ENCODE results near the gene KIAA0040. TPM values are rescaled to one million over a fixed set of nuclear protein-coding genes. Genes with fewer than 3 reads are reported as not detected.

KIAA0040 gene
- total RNA-seq, 1 experiment from 2014 or later = 32.4 TPM

DNA sequence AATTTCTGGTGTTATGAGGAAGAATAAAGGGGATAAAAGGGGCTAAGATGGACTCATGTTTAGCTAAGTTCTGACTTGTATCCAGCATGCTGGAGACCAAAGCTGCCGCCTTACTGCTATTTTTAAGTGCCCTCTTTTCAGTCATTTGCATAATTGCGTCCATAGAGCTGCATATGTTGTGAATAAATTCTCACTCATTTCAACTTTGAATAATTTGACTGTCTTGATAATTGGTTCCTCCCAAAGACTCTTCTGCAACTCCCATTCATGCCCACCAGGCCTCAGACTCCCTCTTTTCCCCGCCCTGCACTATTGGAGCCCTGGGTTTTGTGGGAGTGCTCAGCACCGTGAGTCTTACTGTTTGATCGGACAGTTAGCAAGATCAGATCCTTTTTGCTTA is 45.0 kb downstream of the KIAA0040 start:
- CTCF ChIA-PET = interaction anchor here (1.5 to 4.2 kb wide), 5 partner anchors 11 to 214 kb away, joined by 4 to 35 read pairs (median 30); no protein-coding TSS in a partner anchor
- DNase-seq (ENCODE audit: low read depth, low spot score) = no peak
- Histone ChIP-seq H3K9me2 (ENCODE audit: insufficient read depth) (no peaks in the 10 kb centered on the region), H3K4me2 (ENCODE audit: low read length) (no peak overlapping the region), H3K79me2 (ENCODE audit: insufficient read depth, low read length) (no peaks in the 10 kb centered on the region), H3K27me3 (ENCODE audit: insufficient read depth, low read length) (peaks cover 9% of the 10 kb centered on the region), H3K9me3 (ENCODE audit: control insufficient read depth in 1 of 2, insufficient read depth in 1 of 2, low read depth in 1 of 2, low read length in 2 of 2) (no peaks in the 10 kb centered on the region), H3K4me3 (replicated peaks in 1 of 2; ENCODE audit: low read depth in 1 of 2, low read length in 2 of 2) (no peak overlapping the region), H3K9ac (ENCODE audit: low read length) (no peak overlapping the region), H3K4me1 (ENCODE audit: control insufficient read depth in 1 of 2, insufficient read depth in 2 of 2, low read length in 2 of 2) (peaks cover 0 to 9% of the 10 kb centered on the region in 2 experiments; a peak in 2 of 4 replicates), H2AFZ (ENCODE audit: low read depth, low read length, poor library complexity, severe bottlenecking) (no peak overlapping the region), H3K27ac (ENCODE audit: low read depth, low read length) (no peak overlapping the region), H3K36me3 (ENCODE audit: control insufficient read depth in 1 of 2, insufficient read depth in 2 of 2, low read length in 2 of 2) (no peaks in the 10 kb centered on the region), H4K20me1 (ENCODE audit: insufficient read depth) (no peaks in the 10 kb centered on the region)
- no peak for TF ChIP-seq POLR2A (IDR thresholded peaks at IDR 0.05; ENCODE audit: borderline replicate concordance, extremely low read depth, insufficient read depth, insufficient read length)
- TF ChIP-seq SP1 (IDR thresholded peaks at IDR 0.05; ENCODE audit: low read depth) = no peak
- TF ChIP-seq MAX (IDR thresholded peaks at IDR 0.05) = no peak
- no peak for TF ChIP-seq SIN3A (IDR thresholded peaks at IDR 0.05; ENCODE audit: low read depth)
- TF ChIP-seq EGR1 (IDR thresholded peaks at IDR 0.05; ENCODE audit: low read depth) = no peak
- no peak for TF ChIP-seq TCF7L2 (IDR thresholded peaks at IDR 0.05; ENCODE audit: borderline replicate concordance, extremely low read depth, insufficient read depth, insufficient read length)
- no peak for TF ChIP-seq CBX3 (IDR thresholded peaks at IDR 0.05; ENCODE audit: low read depth)
- TF ChIP-seq ZFX (IDR thresholded peaks at IDR 0.05) = no peak
- TF ChIP-seq ZNF274 (IDR thresholded peaks at IDR 0.05; ENCODE audit: low read depth, low read length) = no peak
- no peak for TF ChIP-seq POLR2AphosphoS5 (IDR thresholded peaks at IDR 0.05; ENCODE audit: low read depth, low read length)
- TF ChIP-seq, protein P1, sequence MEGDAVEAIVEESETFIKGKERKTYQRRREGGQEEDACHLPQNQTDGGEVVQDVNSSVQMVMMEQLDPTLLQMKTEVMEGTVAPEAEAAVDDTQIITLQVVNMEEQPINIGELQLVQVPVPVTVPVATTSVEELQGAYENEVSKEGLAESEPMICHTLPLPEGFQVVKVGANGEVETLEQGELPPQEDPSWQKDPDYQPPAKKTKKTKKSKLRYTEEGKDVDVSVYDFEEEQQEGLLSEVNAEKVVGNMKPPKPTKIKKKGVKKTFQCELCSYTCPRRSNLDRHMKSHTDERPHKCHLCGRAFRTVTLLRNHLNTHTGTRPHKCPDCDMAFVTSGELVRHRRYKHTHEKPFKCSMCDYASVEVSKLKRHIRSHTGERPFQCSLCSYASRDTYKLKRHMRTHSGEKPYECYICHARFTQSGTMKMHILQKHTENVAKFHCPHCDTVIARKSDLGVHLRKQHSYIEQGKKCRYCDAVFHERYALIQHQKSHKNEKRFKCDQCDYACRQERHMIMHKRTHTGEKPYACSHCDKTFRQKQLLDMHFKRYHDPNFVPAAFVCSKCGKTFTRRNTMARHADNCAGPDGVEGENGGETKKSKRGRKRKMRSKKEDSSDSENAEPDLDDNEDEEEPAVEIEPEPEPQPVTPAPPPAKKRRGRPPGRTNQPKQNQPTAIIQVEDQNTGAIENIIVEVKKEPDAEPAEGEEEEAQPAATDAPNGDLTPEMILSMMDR (IDR thresholded peaks at IDR 0.05 in 2 of 3, conservative IDR thresholded peaks at IDR 0.05 in 1 of 3; ENCODE audit: borderline replicate concordance in 1 of 3, insufficient read depth in 1 of 3, low read depth in 2 of 3, low read length in 2 of 3) = no peak
- no peak for TF ChIP-seq EZH2 (IDR thresholded peaks at IDR 0.05)
- TF ChIP-seq, protein P2, sequence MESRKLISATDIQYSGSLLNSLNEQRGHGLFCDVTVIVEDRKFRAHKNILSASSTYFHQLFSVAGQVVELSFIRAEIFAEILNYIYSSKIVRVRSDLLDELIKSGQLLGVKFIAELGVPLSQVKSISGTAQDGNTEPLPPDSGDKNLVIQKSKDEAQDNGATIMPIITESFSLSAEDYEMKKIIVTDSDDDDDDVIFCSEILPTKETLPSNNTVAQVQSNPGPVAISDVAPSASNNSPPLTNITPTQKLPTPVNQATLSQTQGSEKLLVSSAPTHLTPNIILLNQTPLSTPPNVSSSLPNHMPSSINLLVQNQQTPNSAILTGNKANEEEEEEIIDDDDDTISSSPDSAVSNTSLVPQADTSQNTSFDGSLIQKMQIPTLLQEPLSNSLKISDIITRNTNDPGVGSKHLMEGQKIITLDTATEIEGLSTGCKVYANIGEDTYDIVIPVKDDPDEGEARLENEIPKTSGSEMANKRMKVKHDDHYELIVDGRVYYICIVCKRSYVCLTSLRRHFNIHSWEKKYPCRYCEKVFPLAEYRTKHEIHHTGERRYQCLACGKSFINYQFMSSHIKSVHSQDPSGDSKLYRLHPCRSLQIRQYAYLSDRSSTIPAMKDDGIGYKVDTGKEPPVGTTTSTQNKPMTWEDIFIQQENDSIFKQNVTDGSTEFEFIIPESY (IDR thresholded peaks at IDR 0.05; ENCODE audit: extremely low read depth, insufficient replicate concordance, low read length) = no peak
- no peak for TF ChIP-seq RAD21 (IDR thresholded peaks at IDR 0.05; ENCODE audit: low read depth)
- TF ChIP-seq CEBPB (IDR thresholded peaks at IDR 0.05; ENCODE audit: low read depth) = no peak
- RAD21 ChIA-PET (ENCODE audit: low non-redundant PET in 1 of 2, low total read pairs in 2 of 2, uncharacterized antibody in 2 of 2, unreplicated experiment in 2 of 2) = no interaction called here
- ATAC-seq = no peak
- BruUV-seq (replicated peaks) = no TSS peak
- intact Hi-C loops (cut with micrococcal nuclease) = loop anchor here (2.0 to 5.0 kb wide), 3 partner anchors 119 to 1695 kb away; no protein-coding TSS in a partner anchor
- POLR2A ChIA-PET = no interaction called here

Data from HCT116 (cell line).